ENCODE results near the gene MYO15A. TPM values are rescaled to one million over a fixed set of nuclear protein-coding genes. Genes with fewer than 3 reads are reported as not detected.

MYO15A gene
- total and polyA plus RNA-seq, 12 donors = 0.44 to 3.5 (median 0.88) TPM; not detected in 2

DNA sequence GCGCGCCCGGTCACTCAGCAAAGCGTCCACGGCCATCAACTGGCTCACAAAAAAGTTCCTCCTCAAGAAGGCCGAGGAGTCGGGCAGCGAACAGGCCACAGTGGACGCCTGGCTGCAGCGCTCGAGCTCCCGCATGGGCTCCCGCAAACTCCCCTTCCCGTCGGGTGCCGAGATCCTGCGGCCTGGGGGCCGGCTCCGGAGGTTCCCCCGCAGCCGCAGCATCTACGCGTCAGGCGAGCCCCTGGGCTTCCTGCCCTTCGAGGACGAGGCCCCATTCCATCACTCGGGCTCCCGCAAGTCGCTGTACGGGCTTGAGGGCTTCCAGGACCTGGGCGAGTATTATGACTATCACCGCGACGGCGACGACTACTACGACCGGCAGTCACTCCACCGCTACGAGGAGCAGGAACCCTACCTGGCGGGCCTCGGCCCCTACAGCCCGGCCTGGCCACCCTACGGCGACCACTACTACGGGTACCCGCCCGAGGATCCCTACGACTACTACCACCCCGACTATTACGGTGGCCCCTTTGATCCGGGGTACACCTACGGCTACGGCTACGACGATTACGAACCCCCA, 10.7 kb downstream of the MYO15A start:
- no peaks in the 10 kb centered on the region for H3K36me3 ChIP-seq (replicated peaks in 1 of 2)
- no peaks in the 10 kb centered on the region for H3K4me1 ChIP-seq (replicated peaks in 1 of 2)
- WGBS, 4 donors = 97 to 98% (median 97%) methylated on average over 47 to 57 of the region's 57 CpGs
- no peak overlapping the region for H3K27ac ChIP-seq
- no peak for DNase-seq
- intact Hi-C loops (cut with DNase I) = no loop called here
- no peak overlapping the region for H3K4me3 ChIP-seq
- H3K27me3 ChIP-seq = no peaks in the 10 kb centered on the region
- TF ChIP-seq CTCF (IDR thresholded peaks at IDR 0.05) = no peak
- no peak for TF ChIP-seq POLR2A (IDR thresholded peaks at IDR 0.05)
- no peaks in the 10 kb centered on the region for H3K9me3 ChIP-seq (replicated peaks in 1 of 3)

GRCh38 chr17:18119938-18120337, 11.4 kb downstream of the MYO15A start:
- no peak overlapping the region for H3K4me3 ChIP-seq
- 96 to 98% (median 97%) methylated on average over 30 of the region's 30 CpGs for WGBS, 4 donors
- TF ChIP-seq CTCF (IDR thresholded peaks at IDR 0.05) (no peak), POLR2A (IDR thresholded peaks at IDR 0.05) (no peak)

DNA sequence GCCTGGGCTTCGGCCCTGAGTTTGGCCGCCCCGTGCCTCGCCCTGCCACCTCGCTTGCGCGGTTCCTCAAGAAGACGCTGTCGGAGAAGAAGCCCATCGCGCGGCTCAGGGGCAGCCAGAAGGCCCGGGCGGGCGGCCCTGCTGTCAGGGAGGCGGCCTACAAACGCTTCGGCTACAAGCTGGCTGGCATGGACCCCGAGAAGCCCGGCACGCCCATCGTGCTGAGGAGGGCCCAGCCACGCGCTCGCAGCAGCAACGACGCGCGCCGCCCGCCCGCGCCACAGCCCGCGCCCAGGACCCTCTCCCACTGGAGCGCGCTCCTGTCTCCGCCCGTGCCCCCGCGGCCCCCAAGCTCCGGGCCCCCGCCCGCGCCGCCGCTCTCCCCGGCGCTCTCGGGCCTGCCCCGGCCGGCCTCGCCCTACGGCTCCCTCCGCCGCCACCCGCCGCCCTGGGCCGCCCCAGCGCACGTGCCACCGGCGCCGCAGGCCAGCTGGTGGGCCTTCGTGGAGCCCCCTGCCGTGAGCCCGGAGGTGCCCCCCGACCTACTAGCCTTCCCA, 12.0 kb downstream of the MYO15A start:
- no peaks in the 10 kb centered on the region for H3K9me3 ChIP-seq (replicated peaks in 1 of 3)
- no peak for DNase-seq
- H3K27ac ChIP-seq = no peak overlapping the region
- 74 to 93% (median 86%) methylated on average over 6 to 68 of the region's 68 CpGs for WGBS, 4 donors
- intact Hi-C loops (cut with DNase I) = no loop called here
- H3K4me1 ChIP-seq (replicated peaks in 1 of 2) = no peaks in the 10 kb centered on the region
- H3K27me3 ChIP-seq = no peaks in the 10 kb centered on the region
- H3K4me3 ChIP-seq = no peak overlapping the region
- TF ChIP-seq POLR2A (IDR thresholded peaks at IDR 0.05) = no peak
- TF ChIP-seq CTCF (IDR thresholded peaks at IDR 0.05) = no peak
- no peaks in the 10 kb centered on the region for H3K36me3 ChIP-seq (replicated peaks in 1 of 2)

More at GRCh38 chr17:18119938-18120337, 11.4 kb downstream of the MYO15A start:
- Histone ChIP-seq H3K36me3 (replicated peaks in 1 of 2) (no peaks in the 10 kb centered on the region), H3K9me3 (replicated peaks in 1 of 3) (no peaks in the 10 kb centered on the region), H3K27me3 (no peaks in the 10 kb centered on the region), H3K27ac (no peak overlapping the region), H3K4me1 (replicated peaks in 1 of 2) (no peaks in the 10 kb centered on the region)
- DNase-seq = no peak
- intact Hi-C loops (cut with DNase I) = no loop called here

DNA sequence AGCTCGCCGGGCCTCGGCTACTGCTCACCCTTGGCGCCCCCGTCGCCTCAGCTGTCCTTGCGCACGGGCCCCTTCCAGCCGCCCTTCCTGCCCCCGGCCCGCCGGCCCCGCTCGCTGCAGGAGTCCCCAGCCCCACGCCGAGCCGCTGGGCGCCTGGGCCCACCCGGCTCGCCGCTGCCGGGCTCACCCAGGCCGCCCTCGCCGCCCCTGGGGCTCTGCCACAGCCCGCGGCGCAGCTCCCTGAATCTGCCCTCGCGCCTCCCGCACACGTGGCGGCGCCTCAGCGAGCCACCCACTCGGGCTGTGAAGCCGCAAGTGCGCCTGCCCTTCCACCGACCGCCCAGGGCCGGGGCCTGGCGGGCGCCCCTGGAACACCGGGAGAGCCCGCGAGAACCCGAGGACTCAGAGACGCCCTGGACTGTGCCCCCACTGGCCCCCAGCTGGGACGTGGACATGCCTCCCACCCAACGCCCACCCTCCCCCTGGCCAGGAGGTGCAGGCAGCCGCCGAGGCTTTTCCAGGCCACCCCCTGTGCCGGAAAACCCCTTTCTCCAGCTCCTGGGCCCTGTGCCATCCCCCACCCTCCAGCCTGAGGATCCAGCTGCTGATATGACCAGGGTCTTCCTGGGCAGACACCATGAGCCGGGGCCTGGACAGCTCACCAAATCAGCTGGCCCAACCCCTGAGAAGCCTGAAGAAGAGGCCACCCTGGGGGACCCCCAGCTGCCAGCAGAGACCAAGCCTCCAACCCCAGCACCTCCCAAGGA, 12.8 kb downstream of the MYO15A start:
- no peak for TF ChIP-seq CTCF (IDR thresholded peaks at IDR 0.05)
- no peak overlapping the region for H3K27ac ChIP-seq
- intact Hi-C loops (cut with DNase I) = no loop called here
- DNase-seq = no peak
- no peaks in the 10 kb centered on the region for H3K27me3 ChIP-seq
- no peaks in the 10 kb centered on the region for H3K9me3 ChIP-seq (replicated peaks in 1 of 3)
- no peak overlapping the region for H3K4me3 ChIP-seq
- WGBS, 4 donors = 84 to 91% (median 89%) methylated on average over 8 to 54 of the region's 54 CpGs
- no peaks in the 10 kb centered on the region for H3K4me1 ChIP-seq (replicated peaks in 1 of 2)
- H3K36me3 ChIP-seq (replicated peaks in 1 of 2) = no peaks in the 10 kb centered on the region

All from adrenal gland (tissue), 12 donors.